ENCODE measurements around the gene LUZP4.

Gene LUZP4

DNA sequence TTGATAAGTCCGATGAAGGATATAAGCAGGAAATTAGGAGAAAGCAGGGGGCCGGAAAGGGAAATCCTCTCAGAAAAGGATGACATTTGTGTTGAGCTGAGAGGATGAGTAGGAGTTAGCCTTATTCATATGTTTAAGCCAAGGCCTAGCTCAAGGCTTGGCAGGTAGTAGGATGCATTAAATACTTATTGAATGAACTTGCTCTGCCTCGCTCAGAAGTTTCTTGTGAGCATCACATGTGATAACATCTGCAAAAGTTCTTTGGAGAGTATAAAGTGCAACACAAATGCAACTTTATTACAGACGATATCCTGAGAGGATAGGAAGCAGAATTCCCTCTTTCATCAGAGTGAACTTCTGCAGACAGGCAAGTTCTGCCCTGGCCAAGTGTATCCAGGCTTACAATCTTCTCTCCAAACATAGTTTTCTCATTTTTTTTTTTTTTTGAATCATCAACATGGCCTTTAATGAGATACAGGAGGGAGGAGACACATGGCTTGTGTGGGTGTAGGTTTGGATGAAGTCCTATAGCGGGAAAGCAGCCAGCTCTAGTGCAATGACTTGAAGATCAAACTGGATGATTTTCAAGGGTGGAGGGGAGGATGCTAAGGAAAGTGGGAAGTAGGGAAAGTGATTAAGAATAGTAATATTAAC, 48.1 kb downstream of the LUZP4 start:
- no peaks in the 10 kb centered on the region for H3F3A ChIP-seq (ENCODE audit: insufficient read depth, low read length)
- no peak overlapping the region for H3K4me3 ChIP-seq (ENCODE audit: low read depth, low read length, poor library complexity, severe bottlenecking)
- no peak overlapping the region for H3K27ac ChIP-seq (ENCODE audit: low read depth, low read length, poor library complexity, severe bottlenecking)
- no peaks in the 10 kb centered on the region for H3K79me2 ChIP-seq (ENCODE audit: insufficient read depth, low read length)
- no peak overlapping the region for H3K4me2 ChIP-seq (ENCODE audit: low read length)
- H3K36me3 ChIP-seq (ENCODE audit: insufficient read depth, low read length), result no peaks in the 10 kb centered on the region
- H3K9ac ChIP-seq (ENCODE audit: low read length), result no peak overlapping the region
- no peak for TF ChIP-seq EZH2 (IDR thresholded peaks at IDR 0.05; ENCODE audit: borderline replicate concordance, low read length)
- TF ChIP-seq, protein P1, sequence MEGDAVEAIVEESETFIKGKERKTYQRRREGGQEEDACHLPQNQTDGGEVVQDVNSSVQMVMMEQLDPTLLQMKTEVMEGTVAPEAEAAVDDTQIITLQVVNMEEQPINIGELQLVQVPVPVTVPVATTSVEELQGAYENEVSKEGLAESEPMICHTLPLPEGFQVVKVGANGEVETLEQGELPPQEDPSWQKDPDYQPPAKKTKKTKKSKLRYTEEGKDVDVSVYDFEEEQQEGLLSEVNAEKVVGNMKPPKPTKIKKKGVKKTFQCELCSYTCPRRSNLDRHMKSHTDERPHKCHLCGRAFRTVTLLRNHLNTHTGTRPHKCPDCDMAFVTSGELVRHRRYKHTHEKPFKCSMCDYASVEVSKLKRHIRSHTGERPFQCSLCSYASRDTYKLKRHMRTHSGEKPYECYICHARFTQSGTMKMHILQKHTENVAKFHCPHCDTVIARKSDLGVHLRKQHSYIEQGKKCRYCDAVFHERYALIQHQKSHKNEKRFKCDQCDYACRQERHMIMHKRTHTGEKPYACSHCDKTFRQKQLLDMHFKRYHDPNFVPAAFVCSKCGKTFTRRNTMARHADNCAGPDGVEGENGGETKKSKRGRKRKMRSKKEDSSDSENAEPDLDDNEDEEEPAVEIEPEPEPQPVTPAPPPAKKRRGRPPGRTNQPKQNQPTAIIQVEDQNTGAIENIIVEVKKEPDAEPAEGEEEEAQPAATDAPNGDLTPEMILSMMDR (IDR thresholded peaks at IDR 0.05; ENCODE audit: low read length), result no peak
- H3K9me2 ChIP-seq (ENCODE audit: low read depth, low read length), result no peaks in the 10 kb centered on the region
- no peak overlapping the region for H2AFZ ChIP-seq (ENCODE audit: low read length)
- no peaks in the 10 kb centered on the region for H3K4me1 ChIP-seq (ENCODE audit: insufficient read depth, low read length, severe bottlenecking)
- H3K27me3 ChIP-seq (ENCODE audit: insufficient read depth, low read length), result no peaks in the 10 kb centered on the region
- H4K20me1 ChIP-seq (ENCODE audit: insufficient read depth, low read length), result no peaks in the 10 kb centered on the region
- H3K9me3 ChIP-seq (ENCODE audit: low read length), result no peaks in the 10 kb centered on the region

DNA sequence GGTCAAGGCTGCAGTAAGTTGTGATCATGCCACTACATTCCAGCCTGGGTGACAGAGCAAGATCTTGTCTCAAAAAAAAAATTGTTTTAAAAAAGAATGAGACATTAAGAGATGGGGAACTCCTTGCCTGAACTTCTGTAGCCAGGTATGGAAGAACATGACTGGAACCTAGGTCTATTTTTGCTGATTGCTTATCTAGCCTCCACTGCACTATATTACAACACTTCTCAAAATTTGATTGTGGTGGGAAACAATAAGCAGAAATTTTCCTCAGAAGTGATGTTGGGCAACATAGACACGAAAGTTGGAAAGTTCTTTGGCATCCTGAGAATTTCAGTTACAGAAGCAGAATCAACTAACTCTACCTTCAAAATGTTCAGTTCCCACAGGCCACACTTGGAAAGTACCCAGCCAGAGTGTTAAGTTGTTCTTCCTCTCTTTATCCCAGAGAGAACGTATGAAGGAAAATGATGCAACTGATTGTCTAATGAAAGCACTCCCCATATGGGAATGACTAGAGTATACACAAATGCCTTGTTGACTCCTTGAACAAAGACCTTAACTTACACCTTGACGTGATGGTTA, 50.0 kb downstream of the LUZP4 start:
- no peaks in the 10 kb centered on the region for H3K4me1 ChIP-seq (ENCODE audit: insufficient read depth, low read length, severe bottlenecking)
- no peaks in the 10 kb centered on the region for H3K79me2 ChIP-seq (ENCODE audit: insufficient read depth, low read length)
- TF ChIP-seq, protein P1 (IDR thresholded peaks at IDR 0.05; ENCODE audit: low read length), result no peak
- no peak for TF ChIP-seq EZH2 (IDR thresholded peaks at IDR 0.05; ENCODE audit: borderline replicate concordance, low read length)
- H3K27me3 ChIP-seq (ENCODE audit: insufficient read depth, low read length), result no peaks in the 10 kb centered on the region
- no peaks in the 10 kb centered on the region for H3K9me2 ChIP-seq (ENCODE audit: low read depth, low read length)
- no peaks in the 10 kb centered on the region for H3K36me3 ChIP-seq (ENCODE audit: insufficient read depth, low read length)
- no peaks in the 10 kb centered on the region for H3F3A ChIP-seq (ENCODE audit: insufficient read depth, low read length)
- no peak overlapping the region for H2AFZ ChIP-seq (ENCODE audit: low read length)
- H3K4me2 ChIP-seq (ENCODE audit: low read length), result no peak overlapping the region
- H3K4me3 ChIP-seq (ENCODE audit: low read depth, low read length, poor library complexity, severe bottlenecking), result no peak overlapping the region
- no peak overlapping the region for H3K9ac ChIP-seq (ENCODE audit: low read length)
- H4K20me1 ChIP-seq (ENCODE audit: insufficient read depth, low read length), result no peaks in the 10 kb centered on the region
- H3K9me3 ChIP-seq (ENCODE audit: low read length), result no peaks in the 10 kb centered on the region
- H3K27ac ChIP-seq (ENCODE audit: low read depth, low read length, poor library complexity, severe bottlenecking), result no peak overlapping the region

DNA sequence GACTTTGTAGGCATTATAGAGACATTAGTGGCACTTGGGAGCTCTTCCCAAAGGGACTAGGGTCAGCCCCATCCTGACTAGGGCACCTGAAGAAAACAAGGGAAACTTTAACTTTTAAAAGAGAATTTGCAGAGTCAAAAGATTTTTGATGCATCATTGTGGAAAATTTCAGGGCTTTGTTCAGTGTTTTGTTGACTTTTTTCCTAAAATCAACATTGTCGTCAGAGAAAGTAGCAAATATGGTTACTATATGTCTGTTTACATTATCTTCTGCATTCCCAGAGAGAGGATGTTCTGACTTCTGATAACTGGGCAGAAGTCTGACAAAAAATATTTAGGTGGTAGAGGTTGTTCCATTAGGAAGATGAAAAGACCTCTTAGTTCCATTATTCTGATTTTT, 51.9 kb downstream of the LUZP4 start:
- no peak overlapping the region for H3K4me3 ChIP-seq (ENCODE audit: low read depth, low read length, poor library complexity, severe bottlenecking)
- H3K36me3 ChIP-seq (ENCODE audit: insufficient read depth, low read length), result no peaks in the 10 kb centered on the region
- H3K27ac ChIP-seq (ENCODE audit: low read depth, low read length, poor library complexity, severe bottlenecking), result no peak overlapping the region
- no peak overlapping the region for H2AFZ ChIP-seq (ENCODE audit: low read length)
- H3K9me2 ChIP-seq (ENCODE audit: low read depth, low read length), result no peaks in the 10 kb centered on the region
- no peak overlapping the region for H3K9ac ChIP-seq (ENCODE audit: low read length)
- no peaks in the 10 kb centered on the region for H3K4me1 ChIP-seq (ENCODE audit: insufficient read depth, low read length, severe bottlenecking)
- no peak for TF ChIP-seq EZH2 (IDR thresholded peaks at IDR 0.05; ENCODE audit: borderline replicate concordance, low read length)
- TF ChIP-seq, protein P1 (IDR thresholded peaks at IDR 0.05; ENCODE audit: low read length), result no peak
- no peaks in the 10 kb centered on the region for H4K20me1 ChIP-seq (ENCODE audit: insufficient read depth, low read length)
- no peaks in the 10 kb centered on the region for H3K9me3 ChIP-seq (ENCODE audit: low read length)
- H3K79me2 ChIP-seq (ENCODE audit: insufficient read depth, low read length), result no peaks in the 10 kb centered on the region
- no peaks in the 10 kb centered on the region for H3F3A ChIP-seq (ENCODE audit: insufficient read depth, low read length)
- no peak overlapping the region for H3K4me2 ChIP-seq (ENCODE audit: low read length)
- H3K27me3 ChIP-seq (ENCODE audit: insufficient read depth, low read length), result no peaks in the 10 kb centered on the region

Data from OCI-LY1 (cell line).